CD4-positive, alpha-beta memory T cell (primary cell): ENCODE results near the gene KRT71. TPM values are rescaled to one million over a fixed set of nuclear protein-coding genes. Genes with fewer than 3 reads are reported as not detected.

Experiments
- CTCF ChIA-PET: fragments of 350-600 bp; sonication (Branson Sonifier 250); formaldehyde crosslinking; loops from one replicate; lab custom pipeline; 2021; ENCODE audit warnings: inconsistent platforms; ENCODE audit not compliant: partially characterized antibody; lab: Charles Lee
- POLR2A ChIA-PET: fragments of 350-600 bp; sonication (Branson Sonifier 250); formaldehyde crosslinking; loops from one replicate; lab custom pipeline; 2021; ENCODE audit not compliant: partially characterized antibody; lab: Charles Lee
- DNase-seq, 5 donors: peaks; one replicate each; pipeline versions ENCODE4 v3.0.0 to v3.0.0-alpha.2; 2020 to 2022; ENCODE audit warnings: mixed read lengths in 1 of 5
- H3K27ac ChIP-seq: one replicate; pipeline ENCODE4 v1.7.0; 2013; ENCODE audit warnings: low read depth, low read length
- H3K27me3 ChIP-seq: 2 replicates; pipeline ENCODE4 v1.7.0; 2013; ENCODE audit warnings: mild to moderate bottlenecking, low read length, moderate library complexity; ENCODE audit not compliant: insufficient read depth
- H3K36me3 ChIP-seq: 2 replicates; pipeline ENCODE4 v1.7.0; 2013; ENCODE audit warnings: mild to moderate bottlenecking, low read length, moderate library complexity; ENCODE audit not compliant: insufficient read depth
- H3K4me1 ChIP-seq: 2 replicates; pipeline ENCODE4 v1.7.0; 2013; ENCODE audit warnings: mild to moderate bottlenecking, low read length, moderate library complexity; ENCODE audit not compliant: insufficient read depth
- H3K4me3 ChIP-seq, 2 donors: one replicate each; pipeline ENCODE4 v1.7.0; 2013; ENCODE audit warnings: low read length in 2 of 2, mild to moderate bottlenecking in 1 of 2
- H3K9me3 ChIP-seq, 2 donors: one replicate each; pipeline ENCODE4 v1.7.0; 2013; ENCODE audit warnings: low read length in 2 of 2, control low read depth in 1 of 2; ENCODE audit not compliant: control insufficient read depth in 1 of 2
- H3K27ac Mint-ChIP-seq, 7 donors: one replicate each; pipeline ENCODE4 v1.8.0; 2020 to 2021; ENCODE audit warnings: mixed read lengths in 7 of 7, mild to moderate bottlenecking in 6 of 7, inconsistent platforms in 3 of 7, moderate library complexity in 3 of 7
- H3K27me3 Mint-ChIP-seq, 2 donors: one replicate each; pipeline ENCODE4 v1.8.0; 2020 to 2021; ENCODE audit warnings: mixed read lengths in 2 of 2
- H3K36me3 Mint-ChIP-seq, 2 donors: one replicate each; pipeline ENCODE4 v1.8.0; 2020 to 2021; ENCODE audit warnings: mixed read lengths in 2 of 2, inconsistent platforms in 1 of 2, mild to moderate bottlenecking in 1 of 2
- H3K4me1 Mint-ChIP-seq, 4 donors: one replicate each; pipeline ENCODE4 v1.8.0; 2020 to 2021; ENCODE audit warnings: mixed read lengths in 4 of 4, mild to moderate bottlenecking in 1 of 4
- H3K4me3 Mint-ChIP-seq, 8 donors: one replicate each; pipeline ENCODE4 v1.8.0; 2020 to 2021; ENCODE audit warnings: mixed read lengths in 8 of 8, mild to moderate bottlenecking in 7 of 8, moderate library complexity in 6 of 8, inconsistent platforms in 3 of 8
- H3K9me3 Mint-ChIP-seq, 8 donors: one replicate each; pipeline ENCODE4 v1.8.0; 2020 to 2021; ENCODE audit warnings: mixed read lengths in 8 of 8, mild to moderate bottlenecking in 5 of 8, inconsistent platforms in 3 of 8, moderate library complexity in 1 of 8
- intact Hi-C: fragments of 100-400 bp; cut with micrococcal nuclease; formaldehyde crosslinking; loops from one replicate; pipeline ENCODE4 v1.15.1; 2023
- polyA plus RNA-seq, 2 donors: library from polyadenylated mRNA; unstranded; fragments of 300-500 nt; fragmentation: Illumina TruSeq; gene quantifications; one replicate each; pipeline ENCODE4 v1.2.3, GENCODE V29; 2021
- total RNA-seq, 2 experiments: library from RNA; stranded (reverse); gene quantifications; one replicate each; pipeline ENCODE4 v1.2.3, GENCODE V29; 2021

Gene KRT71
- total and polyA plus RNA-seq, 4 experiments from 2014 or later: not detected

GRCh38 chr12:52497975-52498374, 55.0 kb downstream of the KRT71 start:
- Mint-ChIP-seq H3K36me3 (no peaks in the 10 kb centered on the region), H3K9me3 (peaks cover 0 to 2% (median 0%) of the 10 kb centered on the region in 8 donors), H3K4me3 (no peak overlapping the region), H3K27ac (no peak overlapping the region), H3K4me1 (no peaks in the 10 kb centered on the region), H3K27me3 (peaks cover 16 to 27% of the 10 kb centered on the region in 2 donors)
- no peaks in the 10 kb centered on the region for H3K27me3 ChIP-seq
- intact Hi-C loops: no loop called here
- ChIA-PET CTCF (no interaction called here), POLR2A (no interaction called here)
- DNase-seq: no peak
- H3K36me3 ChIP-seq: no peaks in the 10 kb centered on the region
- H3K4me1 ChIP-seq: no peaks in the 10 kb centered on the region
- no peak overlapping the region for H3K27ac ChIP-seq
- no peak overlapping the region for H3K4me3 ChIP-seq
- no peaks in the 10 kb centered on the region for H3K9me3 ChIP-seq

GRCh38 chr12:52496590-52497071, 56.3 kb downstream of the KRT71 start:
- Histone ChIP-seq H3K27me3 (no peaks in the 10 kb centered on the region), H3K4me3 (no peak overlapping the region), H3K27ac (no peak overlapping the region), H3K36me3 (no peaks in the 10 kb centered on the region), H3K9me3 (no peaks in the 10 kb centered on the region), H3K4me1 (no peaks in the 10 kb centered on the region)
- H3K36me3 Mint-ChIP-seq: no peaks in the 10 kb centered on the region
- H3K27me3 Mint-ChIP-seq: peaks cover 19 to 32% of the 10 kb centered on the region in 2 donors
- no peak overlapping the region for H3K4me3 Mint-ChIP-seq
- ChIA-PET CTCF (no interaction called here), POLR2A (no interaction called here)
- DNase-seq: no peak
- H3K4me1 Mint-ChIP-seq: no peaks in the 10 kb centered on the region
- H3K9me3 Mint-ChIP-seq: peaks cover 0 to 2% (median 0%) of the 10 kb centered on the region in 8 donors
- no peak overlapping the region for H3K27ac Mint-ChIP-seq
- intact Hi-C loops: no loop called here

DNA sequence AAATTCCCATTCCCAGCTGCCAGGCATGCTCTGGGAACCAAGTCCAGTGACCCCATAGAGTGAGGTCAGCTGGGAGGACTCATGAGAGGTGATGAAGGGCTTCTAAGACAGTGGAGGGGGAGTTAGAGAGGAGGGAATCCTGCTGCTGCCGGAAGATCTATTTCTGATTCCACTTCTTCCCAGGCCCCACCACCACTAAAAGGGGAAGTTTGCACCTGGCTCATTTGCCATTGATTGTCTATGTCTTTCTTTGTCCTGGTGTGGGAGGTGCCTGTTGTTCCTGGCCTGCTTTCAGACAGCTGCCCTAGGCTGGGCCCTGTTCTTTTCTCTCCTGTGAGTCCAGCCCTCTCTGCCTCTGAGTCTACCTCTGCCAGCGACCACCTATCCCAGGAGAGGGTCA, 56.9 kb downstream of the KRT71 start:
- Mint-ChIP-seq H3K27me3 (peaks cover 18 to 36% of the 10 kb centered on the region in 2 donors), H3K4me1 (no peaks in the 10 kb centered on the region), H3K9me3 (peaks cover 0 to 2% (median 0%) of the 10 kb centered on the region in 8 donors), H3K36me3 (no peaks in the 10 kb centered on the region), H3K4me3 (no peak overlapping the region), H3K27ac (no peak overlapping the region)
- ChIA-PET POLR2A (no interaction called here), CTCF (no interaction called here)
- H3K36me3 ChIP-seq: no peaks in the 10 kb centered on the region
- intact Hi-C loops: no loop called here
- H3K4me1 ChIP-seq: no peaks in the 10 kb centered on the region
- no peak overlapping the region for H3K27ac ChIP-seq
- no peak for DNase-seq
- no peak overlapping the region for H3K4me3 ChIP-seq
- no peaks in the 10 kb centered on the region for H3K9me3 ChIP-seq
- no peaks in the 10 kb centered on the region for H3K27me3 ChIP-seq

DNA sequence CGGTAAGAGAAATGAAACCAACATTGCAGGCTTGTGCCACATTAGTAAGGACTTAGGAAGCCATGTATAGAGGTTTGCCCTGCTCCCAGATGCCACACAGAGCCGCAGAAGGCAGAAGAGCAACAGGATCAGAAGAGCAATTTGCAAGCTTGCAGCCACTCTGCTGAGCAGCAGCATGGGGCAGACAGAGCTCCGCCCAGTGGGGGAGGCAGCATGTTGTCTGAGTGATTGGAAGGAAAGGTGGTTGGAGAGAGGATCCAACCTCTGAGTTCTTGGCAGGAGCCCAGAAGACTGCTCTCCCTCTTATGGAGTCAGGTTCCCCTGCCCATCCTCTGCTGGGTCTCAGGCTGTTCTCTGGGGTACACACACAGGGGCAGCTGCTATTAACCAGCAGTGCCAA, 57.6 kb downstream of the KRT71 start:
- no peaks in the 10 kb centered on the region for H3K4me1 Mint-ChIP-seq
- ChIA-PET POLR2A (no interaction called here), CTCF (no interaction called here)
- H3K27ac Mint-ChIP-seq: no peak overlapping the region
- no peaks in the 10 kb centered on the region for H3K4me1 ChIP-seq
- no peaks in the 10 kb centered on the region for H3K36me3 Mint-ChIP-seq
- H3K4me3 Mint-ChIP-seq: no peak overlapping the region
- DNase-seq: no peak
- no peak overlapping the region for H3K4me3 ChIP-seq
- peaks cover 21 to 39% of the 10 kb centered on the region in 2 donors for H3K27me3 Mint-ChIP-seq
- H3K27me3 ChIP-seq: no peaks in the 10 kb centered on the region
- no peaks in the 10 kb centered on the region for H3K36me3 ChIP-seq
- intact Hi-C loops: no loop called here
- H3K27ac ChIP-seq: no peak overlapping the region
- H3K9me3 Mint-ChIP-seq: no peaks in the 10 kb centered on the region
- no peaks in the 10 kb centered on the region for H3K9me3 ChIP-seq

DNA sequence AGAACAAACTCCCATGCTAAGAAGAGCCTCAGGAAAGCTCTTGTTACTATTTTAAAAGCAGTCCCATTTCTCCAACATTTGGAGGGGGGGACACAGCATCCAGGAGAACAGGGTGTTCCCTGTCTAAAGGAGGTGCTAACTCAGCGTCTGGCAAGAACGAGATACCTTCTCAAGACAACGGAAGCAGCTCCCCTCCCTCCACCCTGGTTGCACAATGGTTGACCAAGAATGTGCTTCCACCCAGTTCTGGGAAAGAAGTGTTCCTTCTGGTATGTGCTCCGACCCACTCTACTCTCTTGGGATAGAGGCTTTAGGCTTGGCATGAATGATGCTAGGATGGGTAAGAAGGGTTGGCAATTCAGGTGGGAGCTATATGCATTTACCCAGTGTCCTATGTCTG, 58.4 kb downstream of the KRT71 start:
- Mint-ChIP-seq H3K36me3 (no peaks in the 10 kb centered on the region), H3K4me3 (no peak overlapping the region)
- CTCF ChIA-PET: interaction anchor here (0.8 to 1.8 kb wide), 2 partner anchors 12 to 385 kb away, joined by 3 to 4 read pairs; no protein-coding TSS in a partner anchor

DNA sequence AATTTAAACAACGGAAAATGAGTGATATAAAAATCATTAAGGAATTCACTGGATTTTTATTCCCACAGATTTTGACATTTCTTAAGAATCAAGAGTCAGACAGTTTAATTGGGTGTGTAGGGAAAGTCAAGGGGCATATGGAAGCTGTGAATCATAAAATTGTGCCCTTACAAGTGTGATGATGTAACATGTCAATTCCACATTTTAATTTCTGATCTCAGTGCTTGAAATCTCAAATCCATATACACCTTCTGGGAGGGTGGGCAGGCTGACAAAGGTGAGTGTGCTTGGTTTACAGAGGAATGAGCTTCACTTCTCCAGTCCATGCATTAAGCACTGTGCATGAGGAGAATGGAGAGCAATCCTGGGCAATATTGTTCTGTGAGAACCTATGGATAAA, 58.8 kb downstream of the KRT71 start:
- no peaks in the 10 kb centered on the region for H3K27me3 ChIP-seq
- POLR2A ChIA-PET: no interaction called here

More for the DNA sequence above, 58.4 kb downstream of the KRT71 start:
- H3K4me1 Mint-ChIP-seq: no peaks in the 10 kb centered on the region
- POLR2A ChIA-PET: no interaction called here
- H3K36me3 ChIP-seq: no peaks in the 10 kb centered on the region
- H3K27me3 Mint-ChIP-seq: peaks cover 21 to 39% of the 10 kb centered on the region in 2 donors
- no peak overlapping the region for H3K27ac Mint-ChIP-seq
- no peak for DNase-seq
- no peak overlapping the region for H3K27ac ChIP-seq
- intact Hi-C loops: no loop called here
- H3K4me1 ChIP-seq: no peaks in the 10 kb centered on the region
- H3K4me3 ChIP-seq: no peak overlapping the region
- H3K9me3 ChIP-seq: no peaks in the 10 kb centered on the region
- no peaks in the 10 kb centered on the region for H3K9me3 Mint-ChIP-seq
- H3K27me3 ChIP-seq: no peaks in the 10 kb centered on the region

More for the DNA sequence above, 58.8 kb downstream of the KRT71 start:
- H3K4me3 Mint-ChIP-seq: no peak overlapping the region
- CTCF ChIA-PET: interaction anchor here (0.6 to 1.8 kb wide), 3 partner anchors 12 to 385 kb away, joined by 3 to 5 read pairs (median 4); no protein-coding TSS in a partner anchor
- Histone ChIP-seq H3K4me1 (no peaks in the 10 kb centered on the region), H3K27ac (no peak overlapping the region), H3K36me3 (no peaks in the 10 kb centered on the region), H3K9me3 (no peaks in the 10 kb centered on the region), H3K4me3 (no peak overlapping the region)
- peaks cover 21 to 39% of the 10 kb centered on the region in 2 donors for H3K27me3 Mint-ChIP-seq
- H3K4me1 Mint-ChIP-seq: no peaks in the 10 kb centered on the region
- H3K36me3 Mint-ChIP-seq: no peaks in the 10 kb centered on the region
- DNase-seq: no peak
- H3K9me3 Mint-ChIP-seq: no peaks in the 10 kb centered on the region
- H3K27ac Mint-ChIP-seq: no peak overlapping the region
- intact Hi-C loops: no loop called here
